Tongue (tissue), 2 donors: Measurements from ENCODE around the gene FPR1. TPM values are rescaled to one million over a fixed set of nuclear protein-coding genes. Genes with fewer than 3 reads are reported as not detected.
A peak's percentile ranks its signal among the peaks of the same experiment; 100 is the strongest.

Experiments
- DNase-seq: peaks from one replicate; pipeline ENCODE4 v3.0.0-alpha.2; 2015
- total RNA-seq: library from RNA; depleted of rRNA; stranded (reverse); fragments of >200 nt; gene quantifications from one replicate; pipeline ENCODE4 v1.2.3, GENCODE V29; 2014

The FPR1 gene
- total RNA-seq, 1 donor from 2014 or later, result 1.8 TPM

GRCh38 chr19:51703575-51704515 lies 47.8 kb downstream of the FPR1 start:
- DNase-seq, result peak; percentile 98

GRCh38 chr19:51702825-51703574 lies 48.7 kb downstream of the FPR1 start:
- peak; percentile 60 for DNase-seq

GRCh38 chr19:51702103-51702824 lies 49.4 kb downstream of the FPR1 start:
- DNase-seq, result peak; percentile 75

- no peak for DNase-seq
Measured at GRCh38 chr19:51701468-51702100, 50.1 kb downstream of the FPR1 start.

GRCh38 chr19:51699170-51699569 lies 52.5 kb downstream of the FPR1 start:
- DNase-seq, result no peak

GRCh38 chr19:51698296-51698695 lies 53.4 kb downstream of the FPR1 start:
- DNase-seq, result no peak

- DNase-seq, result no peak
Measured at GRCh38 chr19:51697169-51697776, 54.4 kb downstream of the FPR1 start.

GRCh38 chr19:51696606-51697005 lies 55.1 kb downstream of the FPR1 start:
- no peak for DNase-seq

Other genes with a start within 250 kb of the FPR1 start
- gene SIGLEC6, start 220.2 kb downstream of the FPR1 start, total RNA-seq, result not detected
- gene ZNF175, start 180.6 kb downstream of the FPR1 start, total RNA-seq, result 10.9 TPM
- gene SIGLEC5, start 121.5 kb downstream of the FPR1 start, total RNA-seq, result not detected
- gene SIGLEC14, start 105.1 kb downstream of the FPR1 start, total RNA-seq, result 0.21 TPM
- gene SPACA6, start 58.5 kb downstream of the FPR1 start, total RNA-seq, result 6.9 TPM
- 0.72 TPM for gene HAS1, start 27.9 kb downstream of the FPR1 start, total RNA-seq
- gene FPR2, start 9.3 kb upstream of the FPR1 start, total RNA-seq, result 0.51 TPM
- 1.4 TPM for gene FPR3, start 43.3 kb upstream of the FPR1 start, total RNA-seq
- 20.0 TPM for gene ZNF577, start 136.1 kb upstream of the FPR1 start, total RNA-seq
- gene ZNF649, start 153.1 kb upstream of the FPR1 start, total RNA-seq, result 15.4 TPM
- gene ZNF613, start 175.6 kb upstream of the FPR1 start, total RNA-seq, result 8.5 TPM
- 8.7 TPM for gene ZNF350, start 235.0 kb upstream of the FPR1 start, total RNA-seq